Right renal cortex interstitium (tissue), 3 donors: ENCODE data around the gene HSF2. TPM values are rescaled to one million over a fixed set of nuclear protein-coding genes. Genes with fewer than 3 reads are reported as not detected.

Experiments
- DNase-seq, 3 donors: peaks; one replicate each; pipeline ENCODE4 v3.0.0-alpha.2; 2013; ENCODE audit warnings: low read depth in 3 of 3, low spot score in 2 of 3
- polyA plus RNA-seq, 3 donors: library from polyadenylated mRNA; unstranded; fragments of 120-200 nt; gene quantifications; one replicate each; pipeline ENCODE4 v1.2.1, GENCODE V29; 2013; ENCODE audit not compliant: insufficient read length in 3 of 3

HSF2 gene
- polyA plus RNA-seq, 3 donors = 36.2 to 40.4 (median 38.8) TPM

- no peak for DNase-seq
These were observed 6.0 kb upstream of the HSF2 start for GRCh38 chr6:122393351-122393896.

DNA sequence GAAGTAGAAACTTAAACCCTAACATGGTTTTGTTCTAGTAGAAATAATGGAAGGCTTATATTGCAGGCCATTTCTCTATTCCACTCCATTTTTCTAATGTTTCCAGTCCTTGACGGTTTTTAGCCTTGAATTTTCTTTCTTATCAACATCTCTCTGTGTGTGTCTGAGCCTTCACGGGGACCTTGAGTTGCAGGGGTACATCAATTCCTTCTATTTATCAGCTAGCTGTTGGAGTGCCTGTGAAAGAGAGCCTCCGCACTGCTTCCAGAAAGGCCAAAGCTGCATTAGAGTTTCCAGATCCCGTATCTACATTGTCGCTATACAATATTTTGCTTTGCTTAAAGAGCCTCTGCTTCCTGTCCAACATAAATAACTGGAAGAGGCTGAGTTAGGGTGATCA is 5.4 kb upstream of the HSF2 start:
- no peak for DNase-seq

DNA sequence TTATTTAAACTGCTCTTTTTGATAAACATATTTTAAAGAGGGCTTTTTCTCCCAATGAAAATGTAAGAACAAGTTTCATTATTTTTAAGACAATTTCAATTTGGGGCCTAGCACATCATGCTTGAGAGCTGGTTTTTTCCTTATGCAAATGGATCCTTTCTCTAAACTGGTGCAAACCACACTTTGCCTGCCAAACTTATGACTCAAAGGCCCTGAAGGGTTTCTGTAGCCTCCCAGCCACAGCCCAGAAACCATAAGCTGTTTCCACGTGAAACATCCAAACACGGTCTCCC is 451 bp upstream of the HSF2 start:
- no peak for DNase-seq

DNA sequence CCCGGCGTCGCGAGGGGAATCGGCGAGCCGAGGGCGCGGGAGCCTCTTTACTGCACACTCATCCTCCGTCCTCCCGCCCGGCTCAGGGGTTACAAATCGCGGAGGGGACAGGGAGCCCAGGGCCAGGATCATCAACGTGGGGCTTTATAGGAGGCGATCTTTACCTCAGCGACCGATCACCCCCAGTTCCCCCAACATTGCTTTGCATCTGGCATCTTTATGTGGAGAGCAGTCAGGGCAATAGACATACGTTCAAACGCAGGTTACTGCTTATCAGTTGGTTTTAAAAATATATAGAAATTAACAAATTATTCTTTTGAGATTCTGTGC is 634 bp downstream of the HSF2 start:
- no peak for DNase-seq

DNA sequence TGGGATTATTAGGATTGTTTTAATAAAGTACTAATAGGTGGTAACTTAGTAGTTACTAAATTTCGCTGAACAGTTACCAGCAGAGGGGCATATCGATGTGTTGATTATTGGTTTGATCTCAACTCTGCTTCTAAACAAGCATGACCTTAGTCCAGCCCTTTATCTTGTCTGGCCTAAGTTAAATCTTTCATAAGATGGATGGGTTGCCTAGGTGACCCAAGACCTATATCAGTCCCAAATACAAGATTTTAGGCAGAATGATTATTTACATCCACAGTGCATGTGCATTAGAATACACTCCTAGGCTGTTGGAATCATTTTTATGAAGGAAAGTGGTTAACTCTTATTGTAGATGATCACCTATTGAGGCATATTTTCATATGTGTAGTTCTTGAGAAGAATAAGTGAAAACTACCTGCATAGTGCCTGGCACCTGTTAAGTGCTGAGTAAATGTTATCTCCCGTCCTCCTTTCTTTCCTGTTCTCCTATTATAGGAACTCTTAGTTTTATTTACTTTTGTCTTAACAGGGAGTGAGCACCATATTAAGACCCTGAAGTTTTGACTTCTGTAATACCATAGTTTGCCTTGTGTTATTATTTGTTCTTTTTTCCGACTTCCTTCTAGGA is 1.1 kb downstream of the HSF2 start:
- DNase-seq = no peak

GRCh38 chr6:122401104-122401503 is 1.7 kb downstream of the HSF2 start:
- no peak for DNase-seq

DNA sequence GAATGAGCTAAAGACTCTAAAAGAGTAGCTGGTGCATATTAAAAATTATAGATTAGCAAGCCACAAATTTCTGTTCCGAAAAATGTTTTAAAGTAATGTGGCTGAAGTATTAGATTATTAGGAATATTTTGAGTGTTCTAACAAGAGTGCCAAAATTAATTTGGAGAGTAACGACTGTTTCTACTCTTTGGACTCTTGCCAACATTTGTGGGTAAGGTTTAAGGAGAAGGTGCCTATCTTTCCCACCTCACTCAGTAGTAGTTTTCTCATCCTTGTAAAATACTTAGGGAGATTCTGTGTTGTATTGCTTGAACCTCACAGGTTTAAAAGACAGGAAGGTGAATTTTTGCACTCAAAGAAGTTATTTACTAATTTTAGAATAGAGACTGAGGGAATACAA is 5.0 kb downstream of the HSF2 start:
- no peak for DNase-seq

DNA sequence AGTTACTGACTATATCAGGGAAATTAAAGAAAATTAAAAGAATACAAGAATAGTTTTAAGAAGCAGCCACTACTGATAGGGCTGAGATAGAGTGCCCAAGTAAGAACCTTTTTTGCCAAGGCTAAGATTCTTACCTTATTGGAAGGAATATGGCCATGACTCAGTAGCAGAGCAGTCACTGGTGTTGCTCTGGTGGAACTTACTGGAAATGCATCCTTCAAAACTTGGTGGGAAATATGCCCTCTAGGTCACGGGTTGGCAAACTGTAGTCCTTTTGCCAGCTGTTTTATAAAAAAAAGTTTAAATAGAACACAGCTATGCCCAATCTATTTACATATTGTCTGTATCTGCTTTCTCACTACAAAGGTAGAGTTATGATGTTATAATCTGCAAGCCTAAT is 6.0 kb downstream of the HSF2 start:
- DNase-seq = no peak

DNA sequence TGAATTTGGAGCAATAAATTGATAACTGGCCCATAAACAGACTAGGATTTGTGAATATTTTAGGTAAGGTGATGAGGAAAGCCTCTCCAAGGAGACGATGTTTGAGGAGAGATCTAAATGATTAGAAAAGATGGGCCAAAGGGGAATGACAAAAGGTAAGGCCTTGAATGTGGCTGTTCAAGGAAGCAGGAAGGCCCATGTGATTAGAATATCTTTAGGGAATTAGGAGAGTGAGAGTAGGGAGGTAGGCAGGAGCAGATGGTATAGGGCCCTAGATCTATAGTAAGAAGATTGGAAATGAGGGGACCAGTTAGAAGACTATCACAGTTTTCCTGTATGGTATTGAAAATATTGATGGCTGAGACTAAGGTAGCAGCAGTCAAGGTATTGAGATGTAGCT is 6.7 kb downstream of the HSF2 start:
- no peak for DNase-seq

DNA sequence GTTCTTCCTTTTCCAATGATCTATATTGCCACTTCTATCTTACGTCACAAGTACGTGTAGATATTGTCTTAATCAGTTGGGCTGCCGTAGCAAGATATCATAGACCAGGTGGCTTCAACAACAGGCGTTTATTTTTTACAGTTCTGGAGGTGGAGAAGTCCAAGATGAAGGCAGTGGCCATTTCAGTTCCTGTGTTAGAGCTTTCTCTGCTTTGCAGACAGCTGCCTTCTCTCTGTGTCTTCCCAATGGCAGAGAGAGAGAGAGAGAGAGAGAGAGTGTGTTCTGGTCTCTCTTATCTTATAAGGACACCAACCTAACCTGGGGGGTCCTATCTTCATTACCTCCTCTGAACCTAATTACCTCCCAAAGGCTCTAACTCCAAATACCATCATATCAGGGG is 8.3 kb downstream of the HSF2 start:
- DNase-seq = no peak

DNA sequence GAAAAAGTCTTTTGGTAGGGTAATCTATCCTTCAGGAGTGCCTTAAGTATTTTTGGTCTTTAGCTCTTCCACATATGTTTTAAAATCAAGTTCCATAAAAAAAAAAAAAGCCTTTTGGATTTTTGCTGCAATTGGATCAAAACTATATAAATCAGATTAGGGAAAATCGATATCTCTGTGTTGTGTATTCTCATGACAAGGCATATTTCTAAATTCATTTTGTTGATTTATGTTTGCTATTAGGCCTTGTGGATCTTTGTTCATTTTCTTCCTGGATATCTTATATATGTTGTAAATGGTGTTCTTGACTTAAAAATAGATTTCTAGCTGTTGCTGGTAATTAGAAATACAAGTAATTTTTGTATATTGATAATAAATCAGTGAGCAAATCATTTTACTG is 8.8 kb downstream of the HSF2 start:
- DNase-seq = no peak

DNA sequence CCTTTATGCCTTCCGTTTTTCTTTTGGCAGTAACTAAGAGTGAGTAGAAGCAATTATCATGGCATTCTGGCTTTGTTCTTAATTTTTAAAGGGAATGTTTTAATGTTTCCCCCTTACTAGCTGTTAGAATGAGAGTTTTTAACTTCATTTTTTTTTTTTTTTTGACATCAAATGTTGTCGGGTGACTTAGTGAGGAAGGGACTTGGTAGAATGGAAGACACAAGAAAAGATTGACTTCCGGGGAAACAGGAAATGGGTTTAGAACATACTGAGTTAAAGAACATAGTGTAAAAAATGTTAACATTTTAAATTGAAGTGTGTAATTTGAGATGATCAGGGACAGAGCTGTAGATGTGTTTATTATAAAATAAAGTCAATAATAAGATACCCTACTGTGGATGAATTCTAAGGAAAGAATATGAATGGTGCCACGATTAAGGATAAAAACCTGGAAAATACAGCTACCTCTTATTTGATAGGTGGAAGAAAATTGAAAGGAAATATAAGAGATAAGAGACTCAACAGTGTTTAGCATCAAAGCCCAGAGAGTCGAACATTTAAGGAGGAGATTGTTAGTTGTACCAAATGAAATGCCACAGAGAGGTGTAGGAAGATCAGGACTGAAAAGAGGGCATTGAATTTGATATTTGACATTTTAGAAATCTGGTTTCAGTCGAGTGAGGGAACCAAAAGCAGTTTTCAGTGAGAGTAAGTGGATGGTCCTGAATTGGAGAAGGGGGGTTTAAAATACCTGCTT is 9.4 kb downstream of the HSF2 start:
- DNase-seq = no peak

DNA sequence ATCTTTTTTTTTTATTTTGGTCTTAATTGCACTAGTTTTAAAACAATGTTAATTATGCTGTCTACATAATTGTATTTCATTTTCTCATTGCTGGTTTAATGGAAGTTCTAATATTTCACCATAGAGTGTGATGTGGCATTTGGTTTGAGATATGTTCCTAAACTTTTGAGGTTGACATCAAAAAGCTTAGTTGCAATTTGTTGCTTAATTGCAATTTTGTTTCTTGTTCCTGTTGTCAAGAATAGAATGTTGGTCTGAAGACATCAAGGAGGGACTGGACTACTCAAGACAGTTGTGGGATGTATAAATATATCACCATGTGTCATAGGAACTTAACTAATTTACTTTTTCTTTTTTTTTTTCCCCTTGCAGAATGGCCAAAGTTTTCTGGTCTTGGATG is 12.5 kb downstream of the HSF2 start:
- no peak for DNase-seq

GRCh38 chr6:122416825-122417224 is 17.4 kb downstream of the HSF2 start:
- DNase-seq = no peak

DNA sequence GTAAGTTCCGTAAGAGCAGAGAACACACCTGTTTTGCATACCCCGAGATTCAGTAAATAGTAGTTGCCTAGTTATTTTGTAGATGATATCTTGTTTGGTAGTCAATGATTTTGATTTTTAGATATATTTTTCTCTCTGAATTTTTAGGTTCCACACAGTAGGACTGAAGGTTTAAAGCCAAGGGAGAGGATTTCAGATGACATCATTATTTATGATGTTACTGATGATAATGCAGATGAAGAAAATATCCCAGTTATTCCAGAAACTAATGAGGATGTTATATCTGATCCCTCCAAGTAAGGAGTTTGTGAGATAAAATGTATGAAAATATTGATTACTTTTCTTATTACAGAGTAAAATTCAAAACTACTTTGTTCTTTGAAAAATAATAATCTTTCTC is 22.6 kb downstream of the HSF2 start:
- no peak for DNase-seq

GRCh38 chr6:122422614-122423267 is 23.3 kb downstream of the HSF2 start:
- DNase-seq = no peak

- DNase-seq = no peak
These were observed 24.3 kb downstream of the HSF2 start for GRCh38 chr6:122423734-122424133.

GRCh38 chr6:122426597-122426996 is 27.1 kb downstream of the HSF2 start:
- DNase-seq = no peak

DNA sequence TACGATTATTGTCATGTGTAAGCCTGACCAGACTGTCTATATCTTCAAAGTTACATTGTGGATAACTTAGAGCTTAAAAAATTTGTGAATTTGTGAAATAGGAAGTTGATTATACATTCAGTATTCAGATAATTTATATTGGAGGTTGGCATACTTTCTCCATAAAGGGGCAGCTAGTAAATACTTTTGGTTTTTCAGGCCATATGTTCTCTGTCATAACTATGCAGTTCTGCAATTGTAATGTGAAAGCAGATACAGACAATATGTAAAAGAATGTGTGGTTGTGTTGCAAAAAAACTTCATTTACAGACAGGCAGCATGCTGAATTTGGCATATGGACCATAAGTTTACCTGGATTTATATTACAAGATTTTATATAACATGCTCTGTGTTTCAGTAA is 29.3 kb downstream of the HSF2 start:
- no peak for DNase-seq

DNA sequence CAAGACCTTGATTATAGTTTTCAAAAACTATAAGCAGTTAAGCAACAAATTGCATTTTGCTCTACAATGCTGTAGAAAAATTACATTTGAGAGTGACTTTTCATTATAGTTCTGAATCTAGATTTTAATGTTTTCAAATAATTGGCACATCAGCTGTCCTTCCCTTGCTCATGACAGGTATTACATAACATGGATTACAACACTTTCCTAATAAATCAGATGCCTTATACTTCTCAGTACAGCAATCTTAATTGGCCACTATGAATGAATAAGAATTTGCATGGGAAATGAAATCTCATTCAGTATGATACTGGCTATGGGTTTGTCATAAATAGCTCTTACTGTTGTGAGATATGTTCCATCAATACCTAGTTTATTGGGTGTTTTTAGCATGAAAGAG is 29.9 kb downstream of the HSF2 start:
- no peak for DNase-seq

- DNase-seq = no peak
These were observed 32.3 kb downstream of the HSF2 start for GRCh38 chr6:122431780-122432179.

- DNase-seq = no peak
These were observed 33.4 kb downstream of the HSF2 start for GRCh38 chr6:122432816-122433215.
